WTC11 (cell line): ENCODE data around the gene ADGRF3.

ENCODE experiments used
- FOXP1 ChIP-seq: sonication (generic); formaldehyde crosslinking; IDR thresholded peaks from 2 replicates; pipeline ENCODE4 v1.8.0; 2022; ENCODE audit warnings: missing genetic modification reagents, mild to moderate bottlenecking, moderate library complexity, borderline replicate concordance
- MAX ChIP-seq: sonication (generic); formaldehyde crosslinking; IDR thresholded peaks from 2 replicates; pipeline ENCODE4 v1.8.0; 2022; ENCODE audit warnings: mild to moderate bottlenecking, missing genetic modification reagents
- NFYB ChIP-seq: sonication (generic); formaldehyde crosslinking; conservative IDR thresholded peaks from 2 replicates; pipeline ENCODE4 v1.8.0; 2022; ENCODE audit warnings: low read depth, missing genetic modification reagents
- NR2C2 ChIP-seq: sonication (generic); formaldehyde crosslinking; IDR thresholded peaks from 2 replicates; pipeline ENCODE4 v1.8.0; 2022; ENCODE audit warnings: mild to moderate bottlenecking, missing genetic modification reagents
- NR3C1 ChIP-seq: sonication (generic); formaldehyde crosslinking; conservative IDR thresholded peaks from 2 replicates; pipeline ENCODE4 v1.8.1; 2023; ENCODE audit warnings: low read depth, mild to moderate bottlenecking, missing genetic modification reagents
- ZNF232 ChIP-seq: sonication (generic); formaldehyde crosslinking; IDR thresholded peaks from 2 replicates; pipeline ENCODE4 v1.8.0; 2022; ENCODE audit warnings: mild to moderate bottlenecking, missing genetic modification reagents
- TF ChIP-seq, protein P1 (sequence below): sonication (generic); formaldehyde crosslinking; IDR thresholded peaks from 2 replicates; pipeline ENCODE4 v1.8.1; 2023; ENCODE audit warnings: mild to moderate bottlenecking, missing genetic modification reagents, moderate library complexity
- TF ChIP-seq, protein P2 (sequence below): fragments of 200-600 bp; IDR thresholded peaks from 2 replicates; pipeline ENCODE4 v1.8.0; 2022; ENCODE audit warnings: antibody characterized with exemption

DNA sequence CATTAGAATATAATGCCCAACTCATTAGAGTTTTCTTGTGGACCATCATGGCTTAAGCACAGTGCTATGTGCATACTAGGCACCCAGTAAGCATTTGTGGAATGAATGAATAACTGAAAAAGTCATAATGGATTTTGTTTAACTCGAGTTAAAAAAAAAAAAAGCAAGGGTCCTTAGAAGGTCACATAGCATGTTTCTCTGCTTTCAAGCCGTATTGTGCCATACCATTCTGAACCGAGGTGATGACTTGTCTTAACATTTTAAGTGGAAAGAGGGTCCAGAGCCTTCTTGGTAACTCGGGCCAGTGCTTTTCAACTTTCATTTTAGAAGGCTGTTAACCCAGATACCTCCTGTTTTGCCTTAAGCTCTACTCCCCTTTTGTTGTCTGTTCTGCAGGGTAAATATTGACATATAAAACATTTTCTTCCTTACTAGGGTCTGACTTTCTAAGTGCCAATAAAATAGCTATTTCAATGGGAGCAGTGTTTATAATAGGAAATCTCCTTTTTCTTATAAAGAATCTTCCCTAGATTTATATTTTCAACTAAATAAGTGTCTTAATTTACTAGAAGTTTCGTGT lies 787 bp upstream of the ADGRF3 start:
- TF ChIP-seq, protein P1, sequence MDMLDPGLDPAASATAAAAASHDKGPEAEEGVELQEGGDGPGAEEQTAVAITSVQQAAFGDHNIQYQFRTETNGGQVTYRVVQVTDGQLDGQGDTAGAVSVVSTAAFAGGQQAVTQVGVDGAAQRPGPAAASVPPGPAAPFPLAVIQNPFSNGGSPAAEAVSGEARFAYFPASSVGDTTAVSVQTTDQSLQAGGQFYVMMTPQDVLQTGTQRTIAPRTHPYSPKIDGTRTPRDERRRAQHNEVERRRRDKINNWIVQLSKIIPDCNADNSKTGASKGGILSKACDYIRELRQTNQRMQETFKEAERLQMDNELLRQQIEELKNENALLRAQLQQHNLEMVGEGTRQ (CRISPR knock-in tag), result no peak
- TF ChIP-seq NFYB (CRISPR knock-in tag), result no peak
- TF ChIP-seq FOXP1 (CRISPR knock-in tag), result no peak
- no peak for TF ChIP-seq NR2C2 (CRISPR knock-in tag)
- no peak for TF ChIP-seq ZNF232 (CRISPR knock-in tag)
- TF ChIP-seq, protein P2, sequence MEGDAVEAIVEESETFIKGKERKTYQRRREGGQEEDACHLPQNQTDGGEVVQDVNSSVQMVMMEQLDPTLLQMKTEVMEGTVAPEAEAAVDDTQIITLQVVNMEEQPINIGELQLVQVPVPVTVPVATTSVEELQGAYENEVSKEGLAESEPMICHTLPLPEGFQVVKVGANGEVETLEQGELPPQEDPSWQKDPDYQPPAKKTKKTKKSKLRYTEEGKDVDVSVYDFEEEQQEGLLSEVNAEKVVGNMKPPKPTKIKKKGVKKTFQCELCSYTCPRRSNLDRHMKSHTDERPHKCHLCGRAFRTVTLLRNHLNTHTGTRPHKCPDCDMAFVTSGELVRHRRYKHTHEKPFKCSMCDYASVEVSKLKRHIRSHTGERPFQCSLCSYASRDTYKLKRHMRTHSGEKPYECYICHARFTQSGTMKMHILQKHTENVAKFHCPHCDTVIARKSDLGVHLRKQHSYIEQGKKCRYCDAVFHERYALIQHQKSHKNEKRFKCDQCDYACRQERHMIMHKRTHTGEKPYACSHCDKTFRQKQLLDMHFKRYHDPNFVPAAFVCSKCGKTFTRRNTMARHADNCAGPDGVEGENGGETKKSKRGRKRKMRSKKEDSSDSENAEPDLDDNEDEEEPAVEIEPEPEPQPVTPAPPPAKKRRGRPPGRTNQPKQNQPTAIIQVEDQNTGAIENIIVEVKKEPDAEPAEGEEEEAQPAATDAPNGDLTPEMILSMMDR, result no peak
- no peak for TF ChIP-seq MAX
- TF ChIP-seq NR3C1 (CRISPR knock-in tag), result no peak
